ENCODE data around the gene JAM2. TPM values are rescaled to one million over a fixed set of nuclear protein-coding genes. Genes with fewer than 3 reads are reported as not detected.

The JAM2 gene
- total RNA-seq, 1 experiment from 2014 or later = 1.7 TPM

DNA sequence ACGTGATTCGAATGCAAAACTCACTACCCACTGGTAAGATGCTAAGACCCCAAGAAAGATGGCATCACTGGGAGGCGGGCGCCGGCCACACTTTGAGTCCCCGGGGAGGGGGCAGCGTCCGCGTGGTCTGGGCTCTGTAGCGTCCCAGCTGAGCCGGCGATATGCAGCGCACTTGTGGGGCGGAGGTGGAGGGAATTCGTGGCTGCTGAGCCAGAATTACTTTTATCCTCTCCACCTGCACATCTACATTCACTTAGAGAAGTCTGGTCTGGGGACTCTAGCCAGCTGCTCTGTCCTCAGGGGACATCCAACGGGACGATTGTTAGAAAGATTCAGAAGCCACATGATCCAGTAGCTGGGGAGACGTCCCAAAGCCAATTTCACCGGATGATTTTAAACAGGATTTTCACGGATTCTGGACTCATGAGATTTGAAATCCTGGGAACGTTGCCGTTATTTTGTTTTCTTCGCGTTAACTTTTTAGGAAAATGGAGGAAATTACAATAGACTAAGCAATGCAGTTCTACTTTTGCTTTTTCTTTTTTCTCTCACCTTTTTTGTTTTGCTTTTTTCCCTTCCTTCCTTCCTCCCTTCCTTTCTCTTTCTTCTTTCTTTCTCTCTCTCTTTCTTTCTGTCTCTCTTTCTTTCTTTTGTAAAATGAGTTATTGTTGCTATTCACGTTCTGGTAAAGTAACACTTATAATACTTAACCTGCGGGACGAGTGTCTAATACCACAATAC lies 1.3 kb downstream of the JAM2 start:
- CTCF ChIA-PET = no interaction called here
- H3K36me3 ChIP-seq (ENCODE audit: insufficient read depth, low read length, poor library complexity, severe bottlenecking) = no peaks in the 10 kb centered on the region
- TF ChIP-seq, protein P1, sequence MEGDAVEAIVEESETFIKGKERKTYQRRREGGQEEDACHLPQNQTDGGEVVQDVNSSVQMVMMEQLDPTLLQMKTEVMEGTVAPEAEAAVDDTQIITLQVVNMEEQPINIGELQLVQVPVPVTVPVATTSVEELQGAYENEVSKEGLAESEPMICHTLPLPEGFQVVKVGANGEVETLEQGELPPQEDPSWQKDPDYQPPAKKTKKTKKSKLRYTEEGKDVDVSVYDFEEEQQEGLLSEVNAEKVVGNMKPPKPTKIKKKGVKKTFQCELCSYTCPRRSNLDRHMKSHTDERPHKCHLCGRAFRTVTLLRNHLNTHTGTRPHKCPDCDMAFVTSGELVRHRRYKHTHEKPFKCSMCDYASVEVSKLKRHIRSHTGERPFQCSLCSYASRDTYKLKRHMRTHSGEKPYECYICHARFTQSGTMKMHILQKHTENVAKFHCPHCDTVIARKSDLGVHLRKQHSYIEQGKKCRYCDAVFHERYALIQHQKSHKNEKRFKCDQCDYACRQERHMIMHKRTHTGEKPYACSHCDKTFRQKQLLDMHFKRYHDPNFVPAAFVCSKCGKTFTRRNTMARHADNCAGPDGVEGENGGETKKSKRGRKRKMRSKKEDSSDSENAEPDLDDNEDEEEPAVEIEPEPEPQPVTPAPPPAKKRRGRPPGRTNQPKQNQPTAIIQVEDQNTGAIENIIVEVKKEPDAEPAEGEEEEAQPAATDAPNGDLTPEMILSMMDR (conservative IDR thresholded peaks at IDR 0.05; ENCODE audit: low read depth, low read length) = no peak
- no peak for TF ChIP-seq EZH2 (IDR thresholded peaks at IDR 0.05; ENCODE audit: borderline replicate concordance, low read depth, low read length, poor library complexity, severe bottlenecking)
- H3K4me3 ChIP-seq (ENCODE audit: low read depth, low read length, poor library complexity, severe bottlenecking) = peak overlapping the region; percentile 67
- peaks cover 11% of the 10 kb centered on the region for H3K4me1 ChIP-seq (ENCODE audit: insufficient read depth, low read length, poor library complexity, severe bottlenecking)
- no peaks in the 10 kb centered on the region for H3K27me3 ChIP-seq (replicated peaks; ENCODE audit: insufficient read depth, low read depth, low read length, poor library complexity)
- no peaks in the 10 kb centered on the region for H3K9me3 ChIP-seq (ENCODE audit: low read depth, low read length, poor library complexity, severe bottlenecking)
- intact Hi-C loops (cut with micrococcal nuclease; ENCODE audit: unreplicated experiment) = no loop called here
- BruUV-seq (replicated peaks) = no TSS peak
- H3K27ac ChIP-seq (ENCODE audit: low read depth, low read length, poor library complexity, severe bottlenecking) = no peak overlapping the region
- peak; percentile 18 for DNase-seq (ENCODE audit: low spot score)
- POLR2A ChIA-PET (ENCODE audit: low non-redundant PET) = no interaction called here

DNA sequence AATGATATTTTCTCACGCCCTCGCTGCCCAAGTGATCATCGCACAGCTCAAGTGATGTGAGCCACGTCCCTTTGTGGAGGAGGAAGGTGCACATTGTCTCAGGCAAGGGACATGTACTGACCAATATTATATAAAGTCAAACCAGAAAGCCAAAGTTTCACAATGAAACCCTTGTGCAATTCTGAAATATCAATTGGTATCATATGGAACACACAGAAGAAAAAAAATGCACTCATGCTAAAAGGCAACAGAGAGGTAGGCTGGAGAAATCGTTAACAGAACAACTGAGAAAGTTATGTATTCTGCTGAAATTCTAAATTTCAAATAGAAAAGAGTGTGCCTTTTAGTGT lies 1.9 kb downstream of the JAM2 start:
- TSS peak; percentile 35 for BruUV-seq (replicated peaks)
- Histone ChIP-seq H3K9me3 (ENCODE audit: low read depth, low read length, poor library complexity, severe bottlenecking) (no peaks in the 10 kb centered on the region), H3K36me3 (ENCODE audit: insufficient read depth, low read length, poor library complexity, severe bottlenecking) (no peaks in the 10 kb centered on the region), H3K27me3 (replicated peaks; ENCODE audit: insufficient read depth, low read depth, low read length, poor library complexity) (no peaks in the 10 kb centered on the region), H3K4me3 (ENCODE audit: low read depth, low read length, poor library complexity, severe bottlenecking) (peak overlapping the region; percentile 67), H3K27ac (ENCODE audit: low read depth, low read length, poor library complexity, severe bottlenecking) (no peak overlapping the region), H3K4me1 (ENCODE audit: insufficient read depth, low read length, poor library complexity, severe bottlenecking) (peaks cover 11% of the 10 kb centered on the region)
- intact Hi-C loops (cut with micrococcal nuclease; ENCODE audit: unreplicated experiment) = no loop called here
- no peak for DNase-seq (ENCODE audit: low spot score)
- ChIA-PET POLR2A (ENCODE audit: low non-redundant PET) (no interaction called here), CTCF (interaction anchor here (0.6 kb wide), 1 partner anchor 60 kb away, joined by 19 read pairs; no protein-coding TSS in a partner anchor)
- no peak for TF ChIP-seq EZH2 (IDR thresholded peaks at IDR 0.05; ENCODE audit: borderline replicate concordance, low read depth, low read length, poor library complexity, severe bottlenecking)
- TF ChIP-seq, protein P1 (conservative IDR thresholded peaks at IDR 0.05; ENCODE audit: low read depth, low read length) = no peak

DNA sequence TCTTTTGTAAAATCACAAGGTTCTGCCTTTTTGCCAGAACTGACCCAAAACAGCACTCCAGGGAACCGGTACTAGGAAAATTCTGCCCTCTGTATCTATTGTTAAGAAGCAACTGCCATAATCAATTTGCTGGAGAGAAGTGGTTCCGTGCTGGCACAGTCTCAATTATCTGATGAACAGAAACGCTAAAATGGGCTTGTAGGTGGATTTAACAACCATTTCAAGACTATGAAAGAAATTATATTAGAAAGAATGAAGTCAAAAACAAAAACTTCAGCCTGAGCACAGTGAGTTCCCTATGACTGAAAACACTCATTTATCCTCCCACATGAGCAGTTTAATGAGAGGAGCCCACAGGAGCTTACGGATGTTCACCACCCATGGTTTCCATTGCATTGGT lies 4.4 kb downstream of the JAM2 start:
- no peak for DNase-seq (ENCODE audit: low spot score)
- no peak overlapping the region for H3K4me3 ChIP-seq (ENCODE audit: low read depth, low read length, poor library complexity, severe bottlenecking)
- no peaks in the 10 kb centered on the region for H3K9me3 ChIP-seq (ENCODE audit: low read depth, low read length, poor library complexity, severe bottlenecking)
- ChIA-PET POLR2A (ENCODE audit: low non-redundant PET) (no interaction called here), CTCF (no interaction called here)
- no peaks in the 10 kb centered on the region for H3K27me3 ChIP-seq (replicated peaks; ENCODE audit: insufficient read depth, low read depth, low read length, poor library complexity)
- H3K27ac ChIP-seq (ENCODE audit: low read depth, low read length, poor library complexity, severe bottlenecking) = no peak overlapping the region
- H3K36me3 ChIP-seq (ENCODE audit: insufficient read depth, low read length, poor library complexity, severe bottlenecking) = no peaks in the 10 kb centered on the region
- H3K4me1 ChIP-seq (ENCODE audit: insufficient read depth, low read length, poor library complexity, severe bottlenecking) = peaks cover 8% of the 10 kb centered on the region
- intact Hi-C loops (cut with micrococcal nuclease; ENCODE audit: unreplicated experiment) = no loop called here
- no peak for TF ChIP-seq EZH2 (IDR thresholded peaks at IDR 0.05; ENCODE audit: borderline replicate concordance, low read depth, low read length, poor library complexity, severe bottlenecking)
- TF ChIP-seq, protein P1 (conservative IDR thresholded peaks at IDR 0.05; ENCODE audit: low read depth, low read length) = no peak
- BruUV-seq (replicated peaks) = no TSS peak

All from A673 (cell line).